ENCODE data around the gene CDK5RAP2.
A peak's percentile ranks its signal among the peaks of the same experiment; 100 is the strongest.

CDK5RAP2 gene

DNA sequence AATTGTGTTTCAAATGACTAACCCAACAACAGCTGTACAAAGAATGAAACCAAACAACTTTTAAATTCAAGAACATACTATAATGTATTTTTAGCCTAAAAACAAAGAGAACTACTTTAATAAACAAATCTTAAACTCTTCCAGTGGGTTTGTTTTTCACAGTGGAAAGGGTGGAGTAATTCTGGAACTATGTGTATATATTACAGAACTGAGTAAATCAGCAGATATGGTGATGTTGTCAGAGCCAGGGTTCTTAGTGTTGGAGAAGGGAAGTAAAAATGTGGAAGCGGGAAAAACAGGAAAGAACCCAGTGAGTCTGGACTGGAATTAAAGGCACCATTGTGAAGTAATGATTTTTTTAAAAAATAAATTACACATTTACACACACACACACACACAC lies 144.9 kb downstream of the CDK5RAP2 start:
- no peaks in the 10 kb centered on the region for H3K27me3 Mint-ChIP-seq
- H3K4me3 Mint-ChIP-seq: no peak overlapping the region
- H3K27ac Mint-ChIP-seq: no peak overlapping the region
- no peaks in the 10 kb centered on the region for H3K9me3 Mint-ChIP-seq
- DNase-seq (ENCODE audit: low spot score in 2 of 2) (no peak), ATAC-seq (ENCODE audit: low read depth) (no peak)
- peaks cover 35% of the 10 kb centered on the region for H3K36me3 Mint-ChIP-seq
- H3K4me1 Mint-ChIP-seq: peaks cover 19% of the 10 kb centered on the region

- no peak for ATAC-seq (ENCODE audit: low read depth)
- H3K27ac Mint-ChIP-seq: peak overlapping the region; percentile 67
- peaks cover 32% of the 10 kb centered on the region for H3K36me3 Mint-ChIP-seq
- DNase-seq (ENCODE audit: low spot score in 2 of 2): no peak
- H3K9me3 Mint-ChIP-seq: no peaks in the 10 kb centered on the region
- H3K27me3 Mint-ChIP-seq: no peaks in the 10 kb centered on the region
- H3K4me3 Mint-ChIP-seq: no peak overlapping the region
- peaks cover 18% of the 10 kb centered on the region for H3K4me1 Mint-ChIP-seq
These were observed 145.4 kb downstream of the CDK5RAP2 start for GRCh38 chr9:120434532-120434931.

- DNase-seq (ENCODE audit: low spot score in 2 of 2) (no peak), ATAC-seq (ENCODE audit: low read depth) (no peak)
- Mint-ChIP-seq H3K36me3 (peaks cover 24% of the 10 kb centered on the region), H3K27me3 (no peaks in the 10 kb centered on the region), H3K9me3 (no peaks in the 10 kb centered on the region), H3K4me3 (no peak overlapping the region), H3K27ac (peak overlapping the region; percentile 67), H3K4me1 (peaks cover 18% of the 10 kb centered on the region)
These were observed 146.3 kb downstream of the CDK5RAP2 start for GRCh38 chr9:120433701-120434100.

- peaks cover 18% of the 10 kb centered on the region for H3K4me1 Mint-ChIP-seq
- DNase-seq (ENCODE audit: low spot score in 2 of 2) (no peak), ATAC-seq (ENCODE audit: low read depth) (no peak)
- no peaks in the 10 kb centered on the region for H3K27me3 Mint-ChIP-seq
- no peak overlapping the region for H3K4me3 Mint-ChIP-seq
- H3K9me3 Mint-ChIP-seq: no peaks in the 10 kb centered on the region
- peaks cover 23% of the 10 kb centered on the region for H3K36me3 Mint-ChIP-seq
- peak overlapping the region; percentile 45 for H3K27ac Mint-ChIP-seq
These were observed 147.4 kb downstream of the CDK5RAP2 start for GRCh38 chr9:120432600-120432999.

DNA sequence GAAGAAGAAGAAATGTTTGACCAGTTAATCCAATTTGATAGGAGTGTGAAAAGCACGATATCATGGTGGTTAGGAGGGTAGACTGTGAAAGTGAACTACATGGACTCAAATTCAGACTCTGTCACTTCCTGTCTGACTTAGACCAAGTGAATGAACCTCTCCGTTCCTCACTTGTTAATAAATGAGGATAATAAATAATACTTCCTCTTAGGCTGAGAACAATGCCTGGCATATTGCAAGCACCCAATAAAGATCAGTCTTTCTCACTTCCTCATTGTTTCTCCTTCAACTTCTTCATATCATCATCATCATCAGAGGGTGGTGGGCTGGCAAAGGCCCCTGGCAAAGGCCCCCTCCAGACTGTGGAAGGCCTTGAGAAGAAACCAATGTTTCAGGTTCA lies 148.7 kb downstream of the CDK5RAP2 start:
- peaks cover 18% of the 10 kb centered on the region for H3K4me1 Mint-ChIP-seq
- ATAC-seq (ENCODE audit: low read depth) (peak; percentile 66), DNase-seq (ENCODE audit: low spot score in 2 of 2) (no peak)
- H3K27me3 Mint-ChIP-seq: no peaks in the 10 kb centered on the region
- peaks cover 22% of the 10 kb centered on the region for H3K36me3 Mint-ChIP-seq
- H3K4me3 Mint-ChIP-seq: no peak overlapping the region
- peak overlapping the region; percentile 87 for H3K27ac Mint-ChIP-seq
- H3K9me3 Mint-ChIP-seq: no peaks in the 10 kb centered on the region

DNA sequence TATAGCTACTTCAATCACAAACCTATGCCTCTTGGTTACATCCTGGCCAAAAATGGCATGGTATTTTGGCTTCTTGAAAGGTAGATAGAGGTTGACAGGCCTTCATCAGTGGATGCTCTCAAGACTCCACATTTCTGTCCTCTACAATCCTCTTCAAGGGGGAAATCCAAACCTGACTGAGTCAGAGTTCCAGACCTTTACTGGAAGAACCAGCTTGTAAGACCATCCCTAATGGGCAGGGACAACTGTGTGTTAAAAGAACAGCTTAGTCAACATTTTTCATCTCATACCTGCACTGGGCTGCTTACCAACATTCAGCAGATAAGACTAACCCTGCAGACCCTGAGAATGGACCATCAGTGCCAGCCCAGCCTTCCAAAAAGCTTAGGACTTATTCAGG lies 155.7 kb downstream of the CDK5RAP2 start:
- Mint-ChIP-seq H3K36me3 (peaks cover 34% of the 10 kb centered on the region), H3K4me1 (no peaks in the 10 kb centered on the region), H3K27ac (no peak overlapping the region), H3K27me3 (no peaks in the 10 kb centered on the region), H3K4me3 (no peak overlapping the region), H3K9me3 (no peaks in the 10 kb centered on the region)
- ATAC-seq (ENCODE audit: low read depth) (no peak), DNase-seq (ENCODE audit: low spot score in 2 of 2) (no peak)

GRCh38 chr9:120423812-120424211 lies 156.2 kb downstream of the CDK5RAP2 start:
- ATAC-seq (ENCODE audit: low read depth) (no peak), DNase-seq (ENCODE audit: low spot score in 2 of 2) (no peak)
- no peaks in the 10 kb centered on the region for H3K4me1 Mint-ChIP-seq
- H3K4me3 Mint-ChIP-seq: no peak overlapping the region
- H3K27me3 Mint-ChIP-seq: no peaks in the 10 kb centered on the region
- no peaks in the 10 kb centered on the region for H3K9me3 Mint-ChIP-seq
- H3K27ac Mint-ChIP-seq: no peak overlapping the region
- peaks cover 36% of the 10 kb centered on the region for H3K36me3 Mint-ChIP-seq

DNA sequence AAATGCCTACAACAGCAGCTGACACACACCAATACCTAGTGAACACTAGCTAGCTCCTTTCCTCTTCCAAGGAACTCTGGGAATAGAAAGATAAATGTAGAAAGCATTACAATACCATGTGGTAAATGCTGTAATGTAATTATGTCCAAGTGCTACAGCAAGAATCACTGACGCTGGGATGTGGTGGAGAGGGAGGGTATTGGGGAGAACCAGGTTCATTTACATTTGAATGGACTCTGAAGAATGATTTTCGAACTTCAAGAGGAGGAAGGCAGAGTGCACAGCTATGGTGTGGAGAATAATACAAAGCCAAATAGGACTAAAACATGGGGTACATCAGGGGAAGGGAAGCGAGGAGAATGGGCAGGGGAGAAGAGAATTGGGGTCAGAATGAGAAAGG lies 158.0 kb downstream of the CDK5RAP2 start:
- H3K27me3 Mint-ChIP-seq: no peaks in the 10 kb centered on the region
- H3K4me1 Mint-ChIP-seq: no peaks in the 10 kb centered on the region
- H3K9me3 Mint-ChIP-seq: no peaks in the 10 kb centered on the region
- H3K4me3 Mint-ChIP-seq: no peak overlapping the region
- no peak for ATAC-seq (ENCODE audit: low read depth)
- H3K27ac Mint-ChIP-seq: no peak overlapping the region
- peaks cover 44% of the 10 kb centered on the region for H3K36me3 Mint-ChIP-seq
- no peak for DNase-seq (ENCODE audit: low spot score in 2 of 2)

DNA sequence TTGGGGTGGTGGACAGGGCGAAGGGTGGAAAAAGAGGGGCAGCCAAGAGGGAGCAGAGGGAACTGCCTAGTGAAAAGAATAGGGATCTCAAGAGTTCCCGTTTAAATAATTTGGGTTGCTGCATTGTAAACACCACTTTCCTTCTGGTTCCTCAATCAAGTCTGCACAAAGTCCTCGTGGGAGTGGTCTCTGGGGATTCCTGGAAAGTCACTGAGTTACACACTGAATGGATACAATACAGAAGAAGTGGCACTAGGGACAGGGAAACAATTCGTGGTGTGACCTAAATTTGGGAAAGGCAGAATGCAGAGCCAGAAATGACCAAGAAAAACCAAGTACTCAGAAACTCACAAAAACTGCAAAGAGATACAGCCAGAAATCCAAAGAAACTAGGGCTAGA lies 161.7 kb downstream of the CDK5RAP2 start:
- no peak for ATAC-seq (ENCODE audit: low read depth)
- Mint-ChIP-seq H3K27me3 (no peaks in the 10 kb centered on the region), H3K4me3 (no peak overlapping the region), H3K36me3 (peaks cover 48% of the 10 kb centered on the region), H3K27ac (no peak overlapping the region), H3K9me3 (no peaks in the 10 kb centered on the region), H3K4me1 (no peaks in the 10 kb centered on the region)
- DNase-seq (ENCODE audit: low spot score in 2 of 2): no peak

- no peak for DNase-seq (ENCODE audit: low spot score in 2 of 2)
- Mint-ChIP-seq H3K27ac (no peak overlapping the region), H3K27me3 (no peaks in the 10 kb centered on the region), H3K4me1 (no peaks in the 10 kb centered on the region), H3K9me3 (no peaks in the 10 kb centered on the region), H3K36me3 (peaks cover 51% of the 10 kb centered on the region), H3K4me3 (no peak overlapping the region)
- no peak for ATAC-seq (ENCODE audit: low read depth)
These were observed 163.1 kb downstream of the CDK5RAP2 start for GRCh38 chr9:120416781-120417427.

DNA sequence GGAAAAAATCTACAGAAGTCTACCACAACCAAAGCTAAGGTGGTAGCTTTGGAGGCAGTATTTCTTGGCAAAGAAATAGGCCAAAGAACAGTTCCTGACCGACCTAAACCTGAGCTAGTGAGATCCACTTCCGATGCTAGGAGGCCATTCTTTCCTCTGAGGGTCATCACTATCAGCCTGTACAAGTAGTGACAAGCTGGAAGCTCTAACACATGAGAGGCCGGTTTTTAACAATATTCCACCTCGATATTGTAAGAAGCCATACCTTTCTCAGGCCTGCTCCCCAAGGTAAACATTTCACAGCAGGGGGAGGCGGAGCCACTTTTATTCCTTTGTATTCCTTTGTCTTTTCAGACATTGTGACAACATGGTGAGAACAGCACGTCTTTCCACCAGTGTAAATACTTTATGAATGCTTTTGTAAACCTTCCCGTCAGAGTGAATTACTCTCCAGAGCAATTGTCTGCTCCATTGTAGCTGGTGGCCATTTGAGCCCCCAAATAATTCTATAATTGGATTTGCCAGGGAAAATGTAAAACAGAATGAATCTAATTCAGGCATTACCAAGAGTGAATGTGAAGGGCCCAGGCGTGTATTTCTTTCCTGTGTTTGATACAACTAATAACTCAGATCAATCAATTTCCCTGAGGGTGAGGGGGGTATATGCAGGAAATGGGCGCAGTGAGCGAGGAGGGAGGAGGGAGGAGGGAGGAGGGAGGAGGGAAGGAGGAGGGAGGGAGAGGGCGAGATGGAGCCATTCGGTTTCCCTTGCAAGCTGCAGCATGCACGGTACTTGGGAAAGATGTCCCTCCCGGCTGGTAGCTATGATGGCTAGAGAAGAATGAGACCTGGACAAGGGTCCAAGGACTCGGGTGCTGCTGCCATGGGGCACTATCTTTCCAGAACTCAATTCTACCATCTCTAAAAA lies 166.6 kb downstream of the CDK5RAP2 start:
- Mint-ChIP-seq H3K27ac (no peak overlapping the region), H3K4me1 (no peaks in the 10 kb centered on the region), H3K27me3 (no peaks in the 10 kb centered on the region), H3K36me3 (peaks cover 52% of the 10 kb centered on the region), H3K9me3 (no peaks in the 10 kb centered on the region), H3K4me3 (no peak overlapping the region)
- ATAC-seq (ENCODE audit: low read depth) (no peak), DNase-seq (ENCODE audit: low spot score in 2 of 2) (no peak)

- H3K27ac Mint-ChIP-seq: no peak overlapping the region
- DNase-seq (ENCODE audit: low spot score in 2 of 2) (no peak), ATAC-seq (ENCODE audit: low read depth) (no peak)
- no peaks in the 10 kb centered on the region for H3K4me1 Mint-ChIP-seq
- H3K4me3 Mint-ChIP-seq: no peak overlapping the region
- H3K9me3 Mint-ChIP-seq: no peaks in the 10 kb centered on the region
- peaks cover 51% of the 10 kb centered on the region for H3K36me3 Mint-ChIP-seq
- no peaks in the 10 kb centered on the region for H3K27me3 Mint-ChIP-seq
These were observed 167.5 kb downstream of the CDK5RAP2 start for GRCh38 chr9:120412425-120412951.

- DNase-seq (ENCODE audit: low spot score in 2 of 2): no peak
- peak overlapping the region; percentile 33 for H3K27ac Mint-ChIP-seq
- ATAC-seq (ENCODE audit: low read depth): no peak
- H3K4me1 Mint-ChIP-seq: no peaks in the 10 kb centered on the region
- H3K27me3 Mint-ChIP-seq: no peaks in the 10 kb centered on the region
- H3K9me3 Mint-ChIP-seq: no peaks in the 10 kb centered on the region
- peaks cover 51% of the 10 kb centered on the region for H3K36me3 Mint-ChIP-seq
- no peak overlapping the region for H3K4me3 Mint-ChIP-seq
These were observed 168.0 kb downstream of the CDK5RAP2 start for GRCh38 chr9:120411862-120412424.

DNA sequence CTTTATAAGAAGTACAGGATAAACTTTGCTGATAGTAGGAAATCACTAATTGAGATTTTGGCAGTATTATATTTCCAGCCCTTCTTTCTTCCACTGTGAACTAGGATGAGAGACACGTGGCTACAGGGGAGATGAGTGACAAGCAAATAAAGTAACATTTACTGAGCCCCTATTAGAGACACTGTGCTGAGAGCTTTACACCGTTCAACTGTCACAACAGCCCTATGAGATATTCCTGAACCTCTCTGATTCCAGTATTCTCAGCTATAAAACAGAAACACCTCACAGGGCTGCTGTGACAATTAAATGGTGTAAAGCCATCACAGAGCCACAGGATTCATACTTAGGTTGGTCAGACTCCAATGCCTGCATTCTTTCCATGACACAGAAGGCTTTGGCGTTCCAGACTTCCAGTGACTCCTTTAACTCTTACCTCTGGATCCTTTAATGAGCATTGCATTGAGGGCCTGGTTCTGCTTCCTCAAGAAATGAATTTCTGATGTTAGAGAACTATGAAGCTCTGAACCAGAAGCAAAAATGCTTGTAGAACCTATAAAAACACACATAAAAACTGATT lies 169.0 kb downstream of the CDK5RAP2 start:
- Mint-ChIP-seq H3K9me3 (no peaks in the 10 kb centered on the region), H3K4me1 (no peaks in the 10 kb centered on the region), H3K27ac (no peak overlapping the region), H3K4me3 (no peak overlapping the region), H3K27me3 (no peaks in the 10 kb centered on the region), H3K36me3 (peaks cover 50% of the 10 kb centered on the region)
- ATAC-seq (ENCODE audit: low read depth) (no peak), DNase-seq (ENCODE audit: low spot score in 2 of 2) (no peak)

Measured in memory B cell (primary cell).